DND-41 (cell line): ENCODE measurements around the gene MITD1.

Experiments used
- EZH2 ChIP-seq: IDR thresholded peaks from 3 replicates; pipeline ENCODE4 v1.6.1; 2012; ENCODE audit warnings: borderline replicate concordance, low read depth, mild to moderate bottlenecking, moderate library complexity, low read length, inconsistent platforms; ENCODE audit not compliant: severe bottlenecking
- TF ChIP-seq, protein P1 (sequence below): IDR thresholded peaks from 2 replicates; pipeline ENCODE4 v1.5.1; 2012; ENCODE audit warnings: borderline replicate concordance, low read length, moderate library complexity, mild to moderate bottlenecking; ENCODE audit not compliant: poor library complexity, severe bottlenecking; ENCODE audit errors: extremely low read depth

DNA sequence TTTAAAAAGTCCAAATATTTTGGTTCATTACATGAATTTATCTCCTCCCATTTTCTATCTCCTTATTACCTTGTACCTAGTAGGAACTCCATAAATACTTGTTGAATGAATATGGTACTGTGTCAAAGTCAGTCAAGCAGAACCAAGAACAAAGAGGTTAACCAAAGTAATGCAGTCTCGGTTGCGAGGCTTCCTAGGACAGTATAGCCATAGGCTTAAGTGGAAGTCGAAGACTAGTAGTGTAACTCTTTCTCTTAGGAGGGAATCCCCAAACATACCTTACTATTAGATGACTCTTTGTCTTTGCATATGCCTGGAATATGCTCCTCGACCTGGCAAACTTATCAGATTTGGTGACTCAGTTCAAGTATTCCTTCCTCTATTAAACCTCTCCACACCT lies 21.3 kb downstream of the MITD1 start:
- TF ChIP-seq, protein P1, sequence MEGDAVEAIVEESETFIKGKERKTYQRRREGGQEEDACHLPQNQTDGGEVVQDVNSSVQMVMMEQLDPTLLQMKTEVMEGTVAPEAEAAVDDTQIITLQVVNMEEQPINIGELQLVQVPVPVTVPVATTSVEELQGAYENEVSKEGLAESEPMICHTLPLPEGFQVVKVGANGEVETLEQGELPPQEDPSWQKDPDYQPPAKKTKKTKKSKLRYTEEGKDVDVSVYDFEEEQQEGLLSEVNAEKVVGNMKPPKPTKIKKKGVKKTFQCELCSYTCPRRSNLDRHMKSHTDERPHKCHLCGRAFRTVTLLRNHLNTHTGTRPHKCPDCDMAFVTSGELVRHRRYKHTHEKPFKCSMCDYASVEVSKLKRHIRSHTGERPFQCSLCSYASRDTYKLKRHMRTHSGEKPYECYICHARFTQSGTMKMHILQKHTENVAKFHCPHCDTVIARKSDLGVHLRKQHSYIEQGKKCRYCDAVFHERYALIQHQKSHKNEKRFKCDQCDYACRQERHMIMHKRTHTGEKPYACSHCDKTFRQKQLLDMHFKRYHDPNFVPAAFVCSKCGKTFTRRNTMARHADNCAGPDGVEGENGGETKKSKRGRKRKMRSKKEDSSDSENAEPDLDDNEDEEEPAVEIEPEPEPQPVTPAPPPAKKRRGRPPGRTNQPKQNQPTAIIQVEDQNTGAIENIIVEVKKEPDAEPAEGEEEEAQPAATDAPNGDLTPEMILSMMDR, result no peak
- no peak for TF ChIP-seq EZH2
